Stimulated activated naive CD8-positive, alpha-beta T cell treated with anti-CD3 and anti-CD28 coated beads, Interleukin-15, amount 100 ng/mL, for 72 hours (primary cell): ENCODE data around the gene PRKD3.

Experiments
- ATAC-seq: fragments of 150-1000 bp; cut with Tn5 transposase; 2 replicates; pipeline ENCODE4 v1.10.0; 2021; ENCODE audit warnings: mild to moderate bottlenecking, moderate library complexity
- DNase-seq, 2 donors: peaks; one replicate each; pipeline ENCODE4 v3.0.0; 2021 to 2022
- H3K27ac Mint-ChIP-seq, 2 donors: one replicate each; pipeline ENCODE4 v1.8.0; 2022; ENCODE audit warnings: mild to moderate bottlenecking in 2 of 2, mixed read lengths in 2 of 2, moderate library complexity in 2 of 2
- H3K27me3 Mint-ChIP-seq: one replicate; pipeline ENCODE4 v1.8.0; 2022; ENCODE audit warnings: mixed read lengths
- H3K4me1 Mint-ChIP-seq: one replicate; pipeline ENCODE4 v1.8.0; 2022; ENCODE audit warnings: mild to moderate bottlenecking, mixed read lengths
- H3K4me3 Mint-ChIP-seq, 2 donors: one replicate each; pipeline ENCODE4 v1.8.0; 2022; ENCODE audit warnings: mild to moderate bottlenecking in 2 of 2, mixed read lengths in 2 of 2, moderate library complexity in 1 of 2
- H3K9me3 Mint-ChIP-seq, 2 donors: one replicate each; pipeline ENCODE4 v1.8.0; 2022; ENCODE audit warnings: mixed read lengths in 2 of 2

PRKD3 gene

DNA sequence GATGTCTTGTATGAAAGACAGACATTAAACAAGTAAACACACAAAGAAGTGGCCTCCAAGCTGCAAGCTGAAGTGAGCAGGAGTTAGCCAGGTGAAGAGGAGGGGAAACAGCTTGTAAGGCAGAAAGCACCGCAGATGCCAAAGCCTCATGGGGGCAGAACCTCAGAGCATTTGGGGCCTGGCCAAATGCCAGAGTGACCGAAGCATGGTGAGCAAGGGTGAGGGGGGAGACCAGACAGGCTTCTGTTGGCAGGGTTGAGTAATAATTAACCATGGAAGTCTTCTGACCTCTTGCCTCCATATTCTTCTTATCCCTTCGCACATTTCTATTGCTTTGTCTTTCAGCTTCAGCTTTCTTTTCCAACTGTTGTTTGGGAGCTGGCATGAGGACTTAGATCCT lies 25.4 kb upstream of the PRKD3 start:
- Mint-ChIP-seq H3K27ac (peak overlapping the region in 1 of 2 donors; percentile 1), H3K4me1 (peaks cover 5% of the 10 kb centered on the region), H3K4me3 (no peak overlapping the region), H3K27me3 (peaks cover 72% of the 10 kb centered on the region), H3K9me3 (no peaks in the 10 kb centered on the region)
- DNase-seq (no peak), ATAC-seq (no peak)

DNA sequence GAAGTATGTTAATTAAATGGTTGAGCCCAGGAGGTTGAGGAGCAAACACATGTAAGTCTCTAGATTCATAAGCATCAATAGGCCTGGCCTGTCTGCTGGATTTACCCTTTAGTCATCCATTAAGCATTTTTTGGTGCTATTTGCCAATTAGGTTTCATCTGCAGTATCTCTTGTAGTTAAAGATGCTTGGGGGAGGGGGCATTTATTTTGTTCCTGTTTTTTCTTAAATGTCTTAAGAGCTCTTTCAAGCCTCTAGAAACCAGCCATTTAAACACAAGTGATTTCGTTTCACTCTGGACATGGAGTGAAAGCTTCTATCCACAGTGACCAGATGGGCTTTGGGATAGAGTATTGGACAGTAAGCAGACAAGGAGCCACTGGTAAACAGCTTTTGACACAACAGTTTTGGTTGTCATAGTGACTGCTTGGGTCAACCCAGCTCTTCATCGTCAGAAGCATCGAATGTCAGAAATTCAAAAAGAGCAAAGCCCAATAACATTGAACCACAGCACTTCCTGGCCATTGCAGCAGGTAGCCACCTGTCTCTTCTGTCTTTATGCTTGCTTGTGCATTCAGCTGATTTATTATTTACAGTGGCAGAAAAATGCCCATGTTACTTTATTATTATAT lies 24.7 kb upstream of the PRKD3 start:
- DNase-seq (no peak), ATAC-seq (no peak)
- Mint-ChIP-seq H3K4me3 (no peak overlapping the region), H3K27ac (no peak overlapping the region), H3K27me3 (peaks cover 70% of the 10 kb centered on the region), H3K4me1 (peaks cover 10% of the 10 kb centered on the region), H3K9me3 (no peaks in the 10 kb centered on the region)

DNA sequence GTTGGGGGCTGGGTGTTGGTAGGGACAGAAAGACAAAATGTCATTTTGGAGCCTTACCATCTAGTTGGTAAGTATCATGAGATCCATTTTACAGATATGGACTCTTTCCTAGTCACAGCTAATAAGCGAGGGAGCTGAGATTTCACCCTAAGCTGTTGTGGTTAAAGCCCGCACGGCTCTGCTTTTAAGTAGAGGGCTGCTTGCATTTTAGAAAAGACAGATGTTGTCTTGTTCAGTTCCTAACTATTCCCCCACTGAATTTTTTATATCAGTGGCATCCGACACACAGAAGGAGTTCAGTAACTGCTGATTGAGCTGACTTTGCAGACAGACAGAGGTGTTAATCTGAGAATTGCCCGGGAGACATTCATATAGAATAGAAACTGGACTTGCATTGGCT lies 23.5 kb upstream of the PRKD3 start:
- no peaks in the 10 kb centered on the region for H3K9me3 Mint-ChIP-seq
- DNase-seq, result no peak
- H3K4me1 Mint-ChIP-seq, result peaks cover 21% of the 10 kb centered on the region
- ATAC-seq, result no peak
- peaks cover 70% of the 10 kb centered on the region for H3K27me3 Mint-ChIP-seq
- H3K27ac Mint-ChIP-seq, result no peak overlapping the region
- H3K4me3 Mint-ChIP-seq, result no peak overlapping the region

DNA sequence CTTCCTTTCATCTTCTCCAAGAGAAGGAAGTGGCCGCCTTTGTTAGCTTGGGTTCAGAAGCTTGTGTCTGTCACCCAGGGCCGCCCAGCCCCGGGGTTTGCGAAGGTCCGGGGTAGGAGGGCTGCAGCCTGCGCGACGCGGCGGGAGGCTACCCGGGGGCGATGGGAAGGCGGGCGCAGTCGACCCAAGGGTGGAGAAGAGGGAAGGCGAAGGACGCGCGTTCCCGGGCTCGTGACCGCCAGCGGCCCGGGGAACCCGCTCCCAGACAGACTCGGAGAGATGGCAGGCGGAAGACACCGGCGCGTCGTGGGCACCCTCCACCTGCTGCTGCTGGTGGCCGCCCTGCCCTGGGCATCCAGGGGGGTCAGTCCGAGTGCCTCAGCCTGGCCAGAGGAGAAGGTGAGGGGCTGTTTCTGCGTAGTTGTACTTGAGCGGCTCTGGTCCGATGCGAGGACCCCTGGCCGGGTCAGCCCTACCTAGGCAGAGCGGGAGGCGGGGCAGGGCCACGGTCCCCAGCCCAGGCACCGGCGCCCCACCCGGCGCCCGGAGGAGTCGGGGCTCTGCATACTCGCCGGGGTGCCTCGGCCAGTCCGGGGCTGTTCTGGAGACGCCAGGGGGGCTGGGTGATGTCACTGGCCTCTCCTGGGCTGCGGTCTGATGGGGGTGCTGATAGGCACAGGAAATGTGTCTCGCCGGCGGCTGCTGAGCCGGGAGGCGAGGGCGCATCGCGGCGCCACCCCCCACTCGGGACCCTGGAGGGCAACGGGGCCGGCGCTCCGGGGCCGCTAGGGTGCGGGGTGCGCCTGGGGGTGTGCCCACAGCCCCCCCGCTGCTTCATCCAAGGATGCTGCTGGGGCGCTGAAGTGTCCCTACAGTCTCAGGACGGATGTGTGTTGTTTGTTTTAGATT lies 20.1 kb upstream of the PRKD3 start, which contains the start of gene QPCT:
Gene QPCT (plus strand): TSS at position 178 of the 909 bp plus-strand sequence. CDS start 102 bp downstream, at position 280.
- peak within 1 kb of the TSS in 1 of 2 donors; percentile 70 for H3K27ac Mint-ChIP-seq
- peaks cover 90% of the 10 kb centered on the region for H3K27me3 Mint-ChIP-seq
- peak; percentile 89 for ATAC-seq
- no peaks in the 10 kb centered on the region for H3K9me3 Mint-ChIP-seq
- H3K4me3 Mint-ChIP-seq, result peak within 1 kb of the TSS; percentile 81 to 92
- peaks cover 26% of the 10 kb centered on the region for H3K4me1 Mint-ChIP-seq
- peak; percentile 38 to 45 for DNase-seq

DNA sequence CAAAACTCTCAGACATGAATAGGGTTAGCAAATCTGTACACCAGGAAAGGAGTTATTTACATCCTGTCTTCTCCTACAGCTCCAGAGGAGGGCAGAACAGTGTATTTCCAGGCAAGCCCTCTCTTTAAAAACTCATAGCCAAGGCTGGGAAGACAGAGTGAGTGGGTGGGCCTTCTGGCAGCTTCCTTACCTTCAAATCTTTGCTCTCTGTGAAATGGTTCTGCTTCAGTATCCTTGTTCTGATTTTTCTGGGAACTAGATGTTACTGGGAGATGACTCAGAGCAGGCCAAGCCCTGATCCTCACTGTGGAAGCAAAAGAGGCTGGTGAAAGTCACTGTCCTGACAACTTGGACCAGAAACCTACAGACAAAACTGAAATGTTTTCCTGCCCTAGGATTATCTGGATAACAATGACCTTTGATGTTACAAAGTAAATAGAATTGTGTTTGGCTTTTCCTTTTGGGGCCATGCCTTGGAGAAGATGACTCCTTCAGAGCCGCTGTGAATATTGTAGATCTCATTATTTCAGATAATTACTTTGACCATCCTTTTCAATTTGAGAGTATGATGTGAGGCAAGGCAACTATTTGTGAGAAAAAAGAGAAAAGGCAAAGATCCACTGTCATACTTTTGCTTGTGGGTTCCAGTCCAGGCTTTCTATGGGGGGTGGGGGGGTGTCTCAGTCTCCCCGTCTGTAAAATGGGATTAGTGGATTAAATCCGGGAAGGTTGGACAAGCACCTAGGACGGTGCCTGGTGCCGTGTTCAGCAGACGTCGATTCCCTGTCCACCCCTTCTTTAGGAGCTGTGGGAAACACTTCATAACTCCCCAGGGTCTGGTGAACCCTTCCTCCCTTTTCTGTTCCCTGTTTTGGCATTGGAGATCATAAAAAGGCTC lies 19.2 kb upstream of the PRKD3 start:
- Mint-ChIP-seq H3K4me3 (peak overlapping the region; percentile 81 to 92), H3K9me3 (no peaks in the 10 kb centered on the region), H3K4me1 (peaks cover 25% of the 10 kb centered on the region), H3K27ac (peak overlapping the region in 1 of 2 donors; percentile 37), H3K27me3 (peaks cover 81% of the 10 kb centered on the region)
- DNase-seq (no peak), ATAC-seq (no peak)

DNA sequence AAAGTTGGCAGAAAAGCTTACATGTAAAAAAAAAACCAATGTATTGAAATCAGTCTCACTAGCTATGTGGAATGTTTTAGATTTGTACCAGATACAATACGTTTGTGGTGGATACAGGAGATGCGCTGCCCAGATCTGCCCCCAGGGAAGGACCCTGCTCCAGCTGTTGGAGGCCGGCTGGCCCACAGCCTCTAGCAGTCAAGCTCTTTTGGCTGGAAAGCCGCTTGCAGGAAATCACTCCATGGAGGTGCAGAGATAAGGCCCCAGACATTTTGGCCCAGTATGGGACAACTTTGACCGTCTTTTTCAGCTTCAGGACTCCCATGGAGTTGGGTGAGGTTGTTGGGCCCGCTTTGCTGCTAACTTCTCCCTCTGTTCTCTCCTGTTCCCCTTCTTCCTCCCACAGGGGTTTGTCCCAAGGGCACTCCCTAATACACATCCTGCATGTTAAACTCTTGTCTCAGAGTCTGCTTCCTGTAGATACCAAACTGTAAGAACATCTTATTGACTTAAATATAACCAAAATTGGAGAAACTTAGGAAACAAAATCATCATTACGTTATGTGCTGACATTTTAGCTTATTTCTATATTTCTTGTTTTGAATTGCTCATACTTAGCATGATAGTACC lies 18.1 kb upstream of the PRKD3 start:
- H3K27me3 Mint-ChIP-seq, result peaks cover 74% of the 10 kb centered on the region
- H3K27ac Mint-ChIP-seq, result no peak overlapping the region
- no peak for ATAC-seq
- H3K9me3 Mint-ChIP-seq, result no peaks in the 10 kb centered on the region
- H3K4me1 Mint-ChIP-seq, result peaks cover 25% of the 10 kb centered on the region
- no peak for DNase-seq
- H3K4me3 Mint-ChIP-seq, result no peak overlapping the region

- no peak for ATAC-seq
- H3K9me3 Mint-ChIP-seq, result no peaks in the 10 kb centered on the region
- peaks cover 62% of the 10 kb centered on the region for H3K27me3 Mint-ChIP-seq
- DNase-seq, result no peak
- H3K4me1 Mint-ChIP-seq, result peaks cover 25% of the 10 kb centered on the region
- H3K27ac Mint-ChIP-seq, result no peak overlapping the region
- no peak overlapping the region for H3K4me3 Mint-ChIP-seq
Measured at GRCh38 chr2:37340637-37341036, 16.0 kb upstream of the PRKD3 start.

DNA sequence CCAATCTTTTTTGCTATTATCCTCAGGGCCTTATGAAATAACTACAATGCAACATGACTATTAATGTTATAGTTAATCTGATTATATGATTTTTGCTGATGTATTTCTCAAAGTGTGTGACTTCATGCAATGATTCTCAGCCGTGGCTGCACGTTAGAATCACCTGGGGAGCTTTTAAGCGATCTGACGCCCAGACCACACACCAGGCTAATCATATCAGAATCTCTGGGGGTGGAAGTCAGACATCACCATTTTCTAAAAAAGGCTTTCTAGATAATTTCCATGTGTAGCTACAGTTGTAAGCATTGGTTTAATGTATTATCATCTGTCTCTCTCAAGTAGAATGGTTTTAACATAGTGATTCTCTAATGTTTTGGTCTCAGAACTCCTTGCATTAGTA lies 14.3 kb upstream of the PRKD3 start:
- DNase-seq (no peak), ATAC-seq (no peak)
- Mint-ChIP-seq H3K4me3 (no peak overlapping the region), H3K4me1 (peaks cover 16% of the 10 kb centered on the region), H3K27ac (no peak overlapping the region), H3K27me3 (peaks cover 53% of the 10 kb centered on the region), H3K9me3 (no peaks in the 10 kb centered on the region)

- no peak overlapping the region for H3K27ac Mint-ChIP-seq
- H3K4me1 Mint-ChIP-seq, result peaks cover 8% of the 10 kb centered on the region
- H3K9me3 Mint-ChIP-seq, result no peaks in the 10 kb centered on the region
- DNase-seq, result no peak
- no peak overlapping the region for H3K4me3 Mint-ChIP-seq
- peaks cover 53% of the 10 kb centered on the region for H3K27me3 Mint-ChIP-seq
- ATAC-seq, result no peak
Measured at GRCh38 chr2:37337620-37338280, 13.1 kb upstream of the PRKD3 start.

- peaks cover 53% of the 10 kb centered on the region for H3K27me3 Mint-ChIP-seq
Measured at GRCh38 chr2:37335604-37336003, 11.0 kb upstream of the PRKD3 start.

GRCh38 chr2:37333256-37333655 lies 8.6 kb upstream of the PRKD3 start:
- no peaks in the 10 kb centered on the region for H3K4me1 Mint-ChIP-seq
- no peak overlapping the region for H3K27ac Mint-ChIP-seq
- no peak for DNase-seq

More at GRCh38 chr2:37335604-37336003, 11.0 kb upstream of the PRKD3 start:
- Mint-ChIP-seq H3K9me3 (no peaks in the 10 kb centered on the region), H3K27ac (no peak overlapping the region), H3K4me3 (no peak overlapping the region), H3K4me1 (no peaks in the 10 kb centered on the region)
- DNase-seq (no peak), ATAC-seq (no peak)

DNA sequence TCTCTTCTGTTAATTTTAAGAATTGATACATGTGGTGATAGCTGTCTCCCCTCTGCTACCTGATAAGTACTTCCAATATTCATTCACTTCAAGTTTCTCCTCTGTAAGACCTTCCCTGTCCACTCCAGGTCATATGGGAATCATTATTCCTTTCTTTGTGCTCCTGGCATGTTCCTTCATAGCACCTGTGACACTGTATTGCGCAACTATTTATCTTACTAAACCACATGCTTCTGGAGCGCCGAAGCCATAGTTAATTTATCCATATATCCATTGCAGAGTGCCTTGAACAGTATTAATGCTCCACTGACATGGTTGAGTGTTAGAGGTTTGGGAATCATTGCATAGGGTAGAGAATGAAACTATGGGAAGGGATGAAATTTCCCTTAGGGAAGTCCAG lies 7.9 kb upstream of the PRKD3 start:
- Mint-ChIP-seq H3K4me3 (no peak overlapping the region), H3K9me3 (no peaks in the 10 kb centered on the region), H3K27me3 (peaks cover 42% of the 10 kb centered on the region), H3K4me1 (no peaks in the 10 kb centered on the region), H3K27ac (no peak overlapping the region)
- DNase-seq (no peak), ATAC-seq (no peak)

More at GRCh38 chr2:37333256-37333655, 8.6 kb upstream of the PRKD3 start:
- peaks cover 44% of the 10 kb centered on the region for H3K27me3 Mint-ChIP-seq
- no peak for ATAC-seq
- no peaks in the 10 kb centered on the region for H3K9me3 Mint-ChIP-seq
- no peak overlapping the region for H3K4me3 Mint-ChIP-seq

- DNase-seq, result no peak
- Mint-ChIP-seq H3K27ac (no peak overlapping the region), H3K4me1 (peaks cover 9% of the 10 kb centered on the region), H3K9me3 (no peaks in the 10 kb centered on the region), H3K4me3 (no peak overlapping the region), H3K27me3 (peaks cover 54% of the 10 kb centered on the region)
- no peak for ATAC-seq
Measured at GRCh38 chr2:37330681-37331080, 6.0 kb upstream of the PRKD3 start.

GRCh38 chr2:37326866-37327634 lies 2.4 kb upstream of the PRKD3 start:
- H3K4me1 Mint-ChIP-seq, result peaks cover 26% of the 10 kb centered on the region
- DNase-seq (no peak), ATAC-seq (no peak)
- H3K27ac Mint-ChIP-seq, result no peak overlapping the region
- H3K4me3 Mint-ChIP-seq, result no peak overlapping the region
- no peaks in the 10 kb centered on the region for H3K9me3 Mint-ChIP-seq
- H3K27me3 Mint-ChIP-seq, result peaks cover 43% of the 10 kb centered on the region
